HepG2 (cell line): Measurements from ENCODE around the gene STAP2. TPM values are rescaled to one million over a fixed set of nuclear protein-coding genes. Genes with fewer than 3 reads are reported as not detected.

Experiments
- ATAC-seq: fragments of 200-7000 bp; cut with Tn5 transposase; 3 replicates; pipeline ENCODE4 v1.9.1; 2020; ENCODE audit warnings: mild to moderate bottlenecking, moderate library complexity
- BruUV-seq: library from RNA; stranded (reverse); fragments of 400-500 nt; replicated peaks from 2 replicates; lab custom pipeline; 2021; lab: Mats Ljungman, UMichigan
- CTCF ChIA-PET: fragments of 300-600 bp; formaldehyde crosslinking; extraction: SDS; loops from one replicate; lab custom pipeline; 2021; ENCODE audit warnings: low total read pairs, inconsistent platforms, low intra/inter-chr PET ratio; lab: Yijun Ruan, JAX
- POLR2A ChIA-PET: fragments of 350-600 bp; sonication (Branson Sonifier 250); formaldehyde crosslinking; loops from one replicate; lab custom pipeline; 2020; ENCODE audit warnings: antibody characterized with exemption, inconsistent platforms; lab: Yijun Ruan, JAX
- DNase-seq: peaks from one replicate; pipeline ENCODE4 v3.0.0-alpha.2; 2015; ENCODE audit warnings: low spot score
- FAIRE-seq: peaks from 3 replicates; lab custom pipeline; 2011; peaks lifted over from hg19 to GRCh38; lab: Jason Lieb, UNC
- H2AFZ ChIP-seq: one replicate; pipeline ENCODE4 v1.6.1; 2011; ENCODE audit warnings: low read length, inconsistent platforms
- H3K27ac ChIP-seq: fragments of 300-600 bp; 3 replicates; pipeline ENCODE4 v1.8.0; 2011; ENCODE audit warnings: mixed run types, mild to moderate bottlenecking, mixed read lengths, low read length, inconsistent platforms; ENCODE audit not compliant: insufficient read depth; ENCODE audit errors: extremely low read length
- H3K27me3 ChIP-seq, 2 experiments: fragments of 200-600 bp in 1 of 2; 2 replicates in 1 of 2; 3 replicates in 1 of 2; pipeline versions ENCODE4 v1.6.0 to v1.8.0; 2011; ENCODE audit warnings: low read length in 2 of 2, mild to moderate bottlenecking in 2 of 2, moderate library complexity in 2 of 2, inconsistent platforms in 1 of 2; ENCODE audit not compliant: insufficient read depth in 2 of 2, control insufficient read depth in 1 of 2
- H3K36me3 ChIP-seq, 2 experiments: fragments of 200-600 bp in 1 of 2; replicated peaks in 1 of 2; 2 replicates in 1 of 2; 3 replicates in 1 of 2; pipeline versions ENCODE4 v1.5.1 to v1.8.0; 2011; ENCODE audit warnings: low read length in 2 of 2, inconsistent platforms in 1 of 2; ENCODE audit not compliant: insufficient read depth in 2 of 2, control insufficient read depth in 1 of 2
- H3K4me1 ChIP-seq: 2 replicates; pipeline ENCODE4 v1.5.1; 2012; ENCODE audit warnings: low read length, inconsistent platforms; ENCODE audit not compliant: insufficient read depth
- H3K4me2 ChIP-seq: 2 replicates; pipeline ENCODE4 v1.6.0; 2011; ENCODE audit warnings: low read depth, low read length, inconsistent platforms
- H3K4me3 ChIP-seq, 3 experiments: fragments of 200-600 bp in 1 of 3; sonication (generic), shearing (Covaris generic) in 1 of 3; replicated peaks in 1 of 3; 2 replicates each; pipeline ENCODE4 v1.5.1; 2011 to 2016; ENCODE audit warnings: low read length in 3 of 3, inconsistent platforms in 2 of 3, low read depth in 2 of 3, mild to moderate bottlenecking in 2 of 3, control low read depth in 1 of 3, mixed read lengths in 1 of 3; ENCODE audit not compliant: insufficient read depth in 1 of 3
- H3K79me2 ChIP-seq: one replicate; pipeline ENCODE4 v1.6.1; 2011; ENCODE audit warnings: low read length, inconsistent platforms; ENCODE audit not compliant: insufficient read depth
- H3K9ac ChIP-seq: 2 replicates; pipeline ENCODE4 v1.6.0; 2011; ENCODE audit warnings: mild to moderate bottlenecking, low read depth, low read length, inconsistent platforms; ENCODE audit not compliant: insufficient read depth
- H3K9me3 ChIP-seq: 2 replicates; pipeline ENCODE4 v1.5.1; 2012; ENCODE audit warnings: mild to moderate bottlenecking, low read length
- H4K20me1 ChIP-seq: 2 replicates; pipeline ENCODE4 v1.6.0; 2011; ENCODE audit warnings: inconsistent platforms, mild to moderate bottlenecking, low read length, moderate library complexity; ENCODE audit not compliant: insufficient read depth
- CHD2 ChIP-seq: IDR thresholded peaks from 2 replicates; pipeline ENCODE4 v1.6.1; 2011; ENCODE audit warnings: low read depth, low read length, improper control_type of control experiment
- HIVEP1 ChIP-seq: sonication (generic); formaldehyde crosslinking; IDR thresholded peaks from 2 replicates; pipeline ENCODE4 v1.4.0; 2020; ENCODE audit warnings: mild to moderate bottlenecking, missing genetic modification reagents
- KMT2A ChIP-seq: sonication (generic); formaldehyde crosslinking; IDR thresholded peaks from 2 replicates; pipeline ENCODE4 v1.4.0; 2020; ENCODE audit warnings: missing genetic modification reagents
- SALL1 ChIP-seq: sonication (generic); formaldehyde crosslinking; IDR thresholded peaks from 2 replicates; pipeline ENCODE4 v1.8.0; 2022; ENCODE audit warnings: mild to moderate bottlenecking, missing genetic modification reagents
- SNAPC5 ChIP-seq: sonication (generic); formaldehyde crosslinking; IDR thresholded peaks from 2 replicates; pipeline ENCODE4 v1.8.1; 2023; ENCODE audit warnings: mild to moderate bottlenecking, missing genetic modification reagents, borderline replicate concordance
- U2AF2 ChIP-seq: fragments of 200-400 bp; formaldehyde crosslinking; IDR thresholded peaks from 2 replicates; pipeline ENCODE4 v1.6.1; 2017; ENCODE audit warnings: low read depth, mild to moderate bottlenecking, low read length
- ZBTB46 ChIP-seq: sonication (generic); formaldehyde crosslinking; IDR thresholded peaks from 2 replicates; pipeline ENCODE4 v1.4.0; 2020; ENCODE audit warnings: mild to moderate bottlenecking, missing genetic modification reagents, borderline replicate concordance
- ZBTB7A ChIP-seq: sonication (generic); formaldehyde crosslinking; IDR thresholded peaks from 2 replicates; pipeline ENCODE4 v1.8.0; 2022; ENCODE audit warnings: mild to moderate bottlenecking, missing genetic modification reagents
- ZHX1 ChIP-seq: sonication (generic); formaldehyde crosslinking; IDR thresholded peaks from 2 replicates; pipeline ENCODE4 v1.8.1; 2022; ENCODE audit warnings: low read depth, mild to moderate bottlenecking, missing genetic modification reagents
- ZNF468 ChIP-seq: sonication (generic); formaldehyde crosslinking; IDR thresholded peaks from 2 replicates; pipeline ENCODE4 v1.8.0; 2022; ENCODE audit warnings: mild to moderate bottlenecking, moderate library complexity, missing genetic modification reagents
- ZNF615 ChIP-seq: sonication (generic); formaldehyde crosslinking; IDR thresholded peaks from 2 replicates; pipeline ENCODE4 v1.5.0; 2020; ENCODE audit warnings: mild to moderate bottlenecking, missing genetic modification reagents, borderline replicate concordance
- WGBS: methylation state at CpG from one replicate; pipeline ENCODE4 v1.1.6; 2017; ENCODE audit warnings: low lambda C conversion rate; 5-methylcytosine and 5-hydroxymethylcytosine counted together
- in situ Hi-C: cut with HindIII; loops from 2 replicates; pipeline ENCODE4 v1.10.0; 2017; ENCODE audit warnings: low pct_unique_long_range_greater_than_20kb; ENCODE audit not compliant: extremely low pct_ligation_motif_present
- intact Hi-C: fragments of 100-400 bp; cut with micrococcal nuclease; formaldehyde crosslinking; loops from one replicate; pipeline ENCODE4 v1.10.0; 2022; ENCODE audit not compliant: unreplicated experiment
- polyA plus RNA-seq, 8 experiments: library from polyadenylated mRNA; depleted of rRNA in 3 of 8; stranded (reverse) in 7 of 8; unstranded in 1 of 8; fragments of >200 nt; fragmentation: Illumina TruSeq in 4 of 8; extraction: Trizol in 4 of 8; gene quantifications; 2 replicates each; pipeline versions ENCODE4 v1.2.1 to v1.2.3, GENCODE V29; 2011 to 2016; ENCODE audit warnings: low read depth in 4 of 8, missing spikeins in 1 of 8, mixed read lengths in 1 of 8; ENCODE audit not compliant: insufficient read depth in 1 of 8
- total RNA-seq, 5 experiments: library from RNA; depleted of rRNA; stranded (reverse); fragments of >200 nt; fragmentation: Illumina TruSeq; extraction: Trizol; gene quantifications; 2 replicates each; pipeline ENCODE4 v1.2.3, GENCODE V29; 2016; ENCODE audit warnings: low read depth in 1 of 5

Gene STAP2
- total and polyA plus RNA-seq, 2 of the 13 experiments (the other 11 are each of a cell fraction or from before 2014, with no cell fraction given): 39.0 to 43.7 TPM

GRCh38 chr19:4303819-4304537 lies 34.6 kb downstream of the STAP2 start:
- Histone ChIP-seq H3K4me1 (peaks cover 37% of the 10 kb centered on the region), H3K36me3 (no peaks in the 10 kb centered on the region), H3K9ac (no peak overlapping the region), H3K4me3 (no peak overlapping the region), H3K27ac (no peak overlapping the region), H3K79me2 (no peaks in the 10 kb centered on the region), H3K4me2 (peak overlapping the region; percentile 13; the same call in 1 of the 2 replicates), H3K9me3 (no peaks in the 10 kb centered on the region), H2AFZ (no peak overlapping the region), H3K27me3 (peaks cover 2 to 11% of the 10 kb centered on the region in 2 experiments; a peak in 4 of 5 replicates), H4K20me1 (no peaks in the 10 kb centered on the region)
- BruUV-seq: no TSS peak
- in situ Hi-C loops (no loop called here), intact Hi-C loops (no loop called here)
- DNase-seq (no peak), ATAC-seq (no peak), FAIRE-seq (no peak)
- ChIA-PET CTCF (no interaction called here), POLR2A (no interaction called here)
- 25% methylated on average over 16 of the region's 18 CpGs for WGBS
- TF ChIP-seq HIVEP1 (CRISPR knock-in tag) (no peak), SNAPC5 (CRISPR knock-in tag) (no peak), ZBTB46 (CRISPR knock-in tag) (no peak), CHD2 (no peak), SALL1 (no peak), U2AF2 (no peak), ZHX1 (CRISPR knock-in tag) (no peak), ZNF615 (CRISPR knock-in tag) (no peak), ZNF468 (CRISPR knock-in tag) (no peak), KMT2A (no peak), ZBTB7A (no peak)
